HepG2 (cell line): Measurements from ENCODE around the gene ZNRF3. TPM values are rescaled to one million over a fixed set of nuclear protein-coding genes. Genes with fewer than 3 reads are reported as not detected.

Experiments
- ATAC-seq: fragments of 200-7000 bp; cut with Tn5 transposase; 3 replicates; pipeline ENCODE4 v1.9.1; 2020; ENCODE audit warnings: mild to moderate bottlenecking, moderate library complexity
- BruUV-seq: library from RNA; stranded (reverse); fragments of 400-500 nt; replicated peaks from 2 replicates; lab custom pipeline; 2021; lab: Mats Ljungman, UMichigan
- CTCF ChIA-PET: fragments of 300-600 bp; formaldehyde crosslinking; extraction: SDS; loops from one replicate; lab custom pipeline; 2021; ENCODE audit warnings: low total read pairs, inconsistent platforms, low intra/inter-chr PET ratio; lab: Yijun Ruan, JAX
- POLR2A ChIA-PET: fragments of 350-600 bp; sonication (Branson Sonifier 250); formaldehyde crosslinking; loops from one replicate; lab custom pipeline; 2020; ENCODE audit warnings: antibody characterized with exemption, inconsistent platforms; lab: Yijun Ruan, JAX
- DNase-seq: peaks from one replicate; pipeline ENCODE4 v3.0.0-alpha.2; 2015; ENCODE audit warnings: low spot score
- FAIRE-seq: peaks from 3 replicates; lab custom pipeline; 2011; peaks lifted over from hg19 to GRCh38; lab: Jason Lieb, UNC
- H2AFZ ChIP-seq: one replicate; pipeline ENCODE4 v1.6.1; 2011; ENCODE audit warnings: low read length, inconsistent platforms
- H3K27ac ChIP-seq: fragments of 300-600 bp; 3 replicates; pipeline ENCODE4 v1.8.0; 2011; ENCODE audit warnings: mixed run types, mild to moderate bottlenecking, mixed read lengths, low read length, inconsistent platforms; ENCODE audit not compliant: insufficient read depth; ENCODE audit errors: extremely low read length
- H3K27me3 ChIP-seq, 2 experiments: fragments of 200-600 bp in 1 of 2; 2 replicates in 1 of 2; 3 replicates in 1 of 2; pipeline versions ENCODE4 v1.6.0 to v1.8.0; 2011; ENCODE audit warnings: low read length in 2 of 2, mild to moderate bottlenecking in 2 of 2, moderate library complexity in 2 of 2, inconsistent platforms in 1 of 2; ENCODE audit not compliant: insufficient read depth in 2 of 2, control insufficient read depth in 1 of 2
- H3K36me3 ChIP-seq, 2 experiments: fragments of 200-600 bp in 1 of 2; replicated peaks in 1 of 2; 2 replicates in 1 of 2; 3 replicates in 1 of 2; pipeline versions ENCODE4 v1.5.1 to v1.8.0; 2011; ENCODE audit warnings: low read length in 2 of 2, inconsistent platforms in 1 of 2; ENCODE audit not compliant: insufficient read depth in 2 of 2, control insufficient read depth in 1 of 2
- H3K4me1 ChIP-seq: 2 replicates; pipeline ENCODE4 v1.5.1; 2012; ENCODE audit warnings: low read length, inconsistent platforms; ENCODE audit not compliant: insufficient read depth
- H3K4me2 ChIP-seq: 2 replicates; pipeline ENCODE4 v1.6.0; 2011; ENCODE audit warnings: low read depth, low read length, inconsistent platforms
- H3K4me3 ChIP-seq, 3 experiments: fragments of 200-600 bp in 1 of 3; sonication (generic), shearing (Covaris generic) in 1 of 3; replicated peaks in 1 of 3; 2 replicates each; pipeline ENCODE4 v1.5.1; 2011 to 2016; ENCODE audit warnings: low read length in 3 of 3, inconsistent platforms in 2 of 3, low read depth in 2 of 3, mild to moderate bottlenecking in 2 of 3, control low read depth in 1 of 3, mixed read lengths in 1 of 3; ENCODE audit not compliant: insufficient read depth in 1 of 3
- H3K79me2 ChIP-seq: one replicate; pipeline ENCODE4 v1.6.1; 2011; ENCODE audit warnings: low read length, inconsistent platforms; ENCODE audit not compliant: insufficient read depth
- H3K9ac ChIP-seq: 2 replicates; pipeline ENCODE4 v1.6.0; 2011; ENCODE audit warnings: mild to moderate bottlenecking, low read depth, low read length, inconsistent platforms; ENCODE audit not compliant: insufficient read depth
- H3K9me3 ChIP-seq: 2 replicates; pipeline ENCODE4 v1.5.1; 2012; ENCODE audit warnings: mild to moderate bottlenecking, low read length
- H4K20me1 ChIP-seq: 2 replicates; pipeline ENCODE4 v1.6.0; 2011; ENCODE audit warnings: inconsistent platforms, mild to moderate bottlenecking, low read length, moderate library complexity; ENCODE audit not compliant: insufficient read depth
- RBM22 ChIP-seq: fragments of 200-400 bp; formaldehyde crosslinking; optimal IDR thresholded peaks from 2 replicates; pipeline ENCODE3; 2017; ENCODE audit warnings: mild to moderate bottlenecking, low read length, moderate library complexity
- ZNF121 ChIP-seq: sonication (generic); formaldehyde crosslinking; IDR thresholded peaks from 2 replicates; pipeline ENCODE4 v1.5.0; 2020; ENCODE audit warnings: mild to moderate bottlenecking, missing genetic modification reagents
- ZNF430 ChIP-seq: sonication (generic); formaldehyde crosslinking; IDR thresholded peaks from 2 replicates; pipeline ENCODE4 v1.9.0; 2021; ENCODE audit warnings: mild to moderate bottlenecking, missing genetic modification reagents
- ZNF883 ChIP-seq: sonication (generic); formaldehyde crosslinking; IDR thresholded peaks from 2 replicates; pipeline ENCODE4 v1.5.1; 2020; ENCODE audit warnings: mild to moderate bottlenecking, missing genetic modification reagents; ENCODE audit errors: not compliant biosample characterization
- WGBS: methylation state at CpG from one replicate; pipeline ENCODE4 v1.1.6; 2017; ENCODE audit warnings: low lambda C conversion rate; 5-methylcytosine and 5-hydroxymethylcytosine counted together
- in situ Hi-C: cut with HindIII; loops from 2 replicates; pipeline ENCODE4 v1.10.0; 2017; ENCODE audit warnings: low pct_unique_long_range_greater_than_20kb; ENCODE audit not compliant: extremely low pct_ligation_motif_present
- intact Hi-C: fragments of 100-400 bp; cut with micrococcal nuclease; formaldehyde crosslinking; loops from one replicate; pipeline ENCODE4 v1.10.0; 2022; ENCODE audit not compliant: unreplicated experiment
- polyA plus RNA-seq, 8 experiments: library from polyadenylated mRNA; depleted of rRNA in 3 of 8; stranded (reverse) in 7 of 8; unstranded in 1 of 8; fragments of >200 nt; fragmentation: Illumina TruSeq in 4 of 8; extraction: Trizol in 4 of 8; gene quantifications; 2 replicates each; pipeline versions ENCODE4 v1.2.1 to v1.2.3, GENCODE V29; 2011 to 2016; ENCODE audit warnings: low read depth in 4 of 8, missing spikeins in 1 of 8, mixed read lengths in 1 of 8; ENCODE audit not compliant: insufficient read depth in 1 of 8
- total RNA-seq, 5 experiments: library from RNA; depleted of rRNA; stranded (reverse); fragments of >200 nt; fragmentation: Illumina TruSeq; extraction: Trizol; gene quantifications; 2 replicates each; pipeline ENCODE4 v1.2.3, GENCODE V29; 2016; ENCODE audit warnings: low read depth in 1 of 5

Gene ZNRF3
- total and polyA plus RNA-seq, 2 of the 13 experiments (the other 11 are each of a cell fraction or from before 2014, with no cell fraction given): 20.3 to 36.7 TPM

- ChIA-PET CTCF (no interaction called here), POLR2A (interaction anchor here (0.7 to 1.3 kb wide), 2 partner anchors 18 to 96 kb away, joined by 3 read pairs; no protein-coding TSS in a partner anchor)
- DNase-seq (no peak), FAIRE-seq (no peak), ATAC-seq (no peak)
- Histone ChIP-seq H3K9me3 (no peaks in the 10 kb centered on the region), H3K4me2 (no peak overlapping the region), H2AFZ (no peak overlapping the region), H4K20me1 (peaks cover 15% of the 10 kb centered on the region), H3K36me3 (peaks cover 5 to 6% of the 10 kb centered on the region in 2 experiments; a peak in 2 of 5 replicates), H3K79me2 (peaks cover 96% of the 10 kb centered on the region), H3K27ac (no peak overlapping the region), H3K9ac (no peak overlapping the region), H3K4me3 (no peak overlapping the region), H3K4me1 (peaks cover 100% of the 10 kb centered on the region)
- in situ Hi-C loops: no loop called here
- 83% methylated on average over 6 of the region's 6 CpGs for WGBS
- BruUV-seq: no TSS peak
- intact Hi-C loops: no loop called here
- no peak for TF ChIP-seq ZNF430 (CRISPR knock-in tag)
- TF ChIP-seq RBM22: peak; percentile 54
- TF ChIP-seq, all 625 proteins: peak for 1
- no peaks in the 10 kb centered on the region for H3K27me3 ChIP-seq
Measured at GRCh38 chr22:28914201-28914600, 30.8 kb downstream of the ZNRF3 start.

DNA sequence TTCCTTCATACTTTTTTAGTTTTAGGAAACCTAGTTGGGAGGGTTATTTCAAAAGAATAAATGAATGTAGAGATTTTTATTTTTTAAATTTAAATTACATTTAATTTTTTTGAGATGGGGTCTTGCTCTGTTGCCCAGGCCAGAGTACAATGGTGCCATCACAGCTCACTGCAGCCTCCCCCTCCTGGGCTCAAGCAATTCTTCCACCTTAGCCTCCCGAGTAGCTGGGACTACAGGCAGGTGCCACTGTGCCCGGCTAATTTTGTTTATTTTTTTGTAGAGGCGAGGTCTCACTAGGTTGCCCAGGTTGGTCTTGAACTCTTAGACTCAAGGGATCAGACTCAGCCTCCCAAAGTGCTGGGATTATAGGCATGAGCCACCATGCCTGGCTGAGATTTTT, 32.6 kb downstream of the ZNRF3 start:
- intact Hi-C loops (no loop called here), in situ Hi-C loops (loop anchor here (5.0 kb wide), 1 partner anchor 116 kb away; no protein-coding TSS in a partner anchor)
- Histone ChIP-seq H3K4me1 (peaks cover 100% of the 10 kb centered on the region), H4K20me1 (peaks cover 8% of the 10 kb centered on the region), H3K9ac (no peak overlapping the region), H3K79me2 (peaks cover 95% of the 10 kb centered on the region), H3K9me3 (no peaks in the 10 kb centered on the region), H3K4me2 (no peak overlapping the region), H2AFZ (no peak overlapping the region), H3K27me3 (no peaks in the 10 kb centered on the region), H3K36me3 (peaks cover 5 to 6% of the 10 kb centered on the region in 2 experiments; a peak in 2 of 5 replicates), H3K27ac (peak overlapping the region; percentile 7), H3K4me3 (no peak overlapping the region)
- FAIRE-seq: no peak
- TF ChIP-seq ZNF883 (CRISPR knock-in tag) (no peak), ZNF121 (CRISPR knock-in tag) (peak; percentile 80; the same call in 1 of the 2 replicates)
- no peak for ATAC-seq
- CTCF ChIA-PET: no interaction called here
- WGBS: 85% methylated on average over 3 of the region's 3 CpGs
- no peak for DNase-seq
- no TSS peak for BruUV-seq
- POLR2A ChIA-PET: no interaction called here
